ENCODE data around the gene NOL3.

Gene NOL3

DNA sequence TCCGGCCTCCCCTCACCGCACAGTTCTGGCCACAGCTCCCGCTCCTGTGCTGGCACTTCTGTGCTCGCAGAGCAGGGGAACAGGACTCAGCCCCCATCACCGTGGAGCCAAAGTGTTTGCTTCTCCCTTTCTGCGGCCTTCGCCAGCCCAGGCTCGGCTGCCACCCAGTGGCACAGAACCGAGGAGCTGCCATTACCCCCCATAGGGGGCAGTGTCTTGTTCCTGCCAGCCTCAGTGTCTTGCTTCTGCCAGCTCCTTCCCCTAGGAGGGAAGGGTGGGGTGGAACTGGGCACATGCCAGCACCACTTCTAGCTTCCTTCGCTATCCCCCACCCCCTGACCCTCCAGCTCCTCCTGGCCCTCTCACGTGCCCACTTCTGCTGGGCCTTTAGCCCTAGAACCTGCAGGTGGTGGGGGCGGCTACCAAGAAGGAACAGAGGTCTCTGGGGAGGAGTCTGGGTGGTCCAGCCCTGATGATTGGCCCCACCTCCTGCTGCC, 27.9 kb downstream of the NOL3 start:
- no peaks in the 10 kb centered on the region for H3K9me3 ChIP-seq (ENCODE audit: control insufficient read depth in 2 of 2, low read length in 2 of 2)
- H3K9ac ChIP-seq (ENCODE audit: low read length in 2 of 2), result no peak overlapping the region
- no peak overlapping the region for H3K27ac ChIP-seq (ENCODE audit: low read length)
- peaks cover 20% of the 10 kb centered on the region for H3K4me1 ChIP-seq (ENCODE audit: control insufficient read depth, insufficient read depth, low read length)
- H3K27me3 ChIP-seq (ENCODE audit: control insufficient read depth in 1 of 2, insufficient read depth in 2 of 2, low read length in 2 of 2), result no peaks in the 10 kb centered on the region
- H3K36me3 ChIP-seq (ENCODE audit: control insufficient read depth in 2 of 2, insufficient read depth in 2 of 2, low read length in 2 of 2), result peaks cover 40 to 43% of the 10 kb centered on the region in 2 donors
- no peak overlapping the region for H3K4me3 ChIP-seq (ENCODE audit: low read length in 2 of 2)

DNA sequence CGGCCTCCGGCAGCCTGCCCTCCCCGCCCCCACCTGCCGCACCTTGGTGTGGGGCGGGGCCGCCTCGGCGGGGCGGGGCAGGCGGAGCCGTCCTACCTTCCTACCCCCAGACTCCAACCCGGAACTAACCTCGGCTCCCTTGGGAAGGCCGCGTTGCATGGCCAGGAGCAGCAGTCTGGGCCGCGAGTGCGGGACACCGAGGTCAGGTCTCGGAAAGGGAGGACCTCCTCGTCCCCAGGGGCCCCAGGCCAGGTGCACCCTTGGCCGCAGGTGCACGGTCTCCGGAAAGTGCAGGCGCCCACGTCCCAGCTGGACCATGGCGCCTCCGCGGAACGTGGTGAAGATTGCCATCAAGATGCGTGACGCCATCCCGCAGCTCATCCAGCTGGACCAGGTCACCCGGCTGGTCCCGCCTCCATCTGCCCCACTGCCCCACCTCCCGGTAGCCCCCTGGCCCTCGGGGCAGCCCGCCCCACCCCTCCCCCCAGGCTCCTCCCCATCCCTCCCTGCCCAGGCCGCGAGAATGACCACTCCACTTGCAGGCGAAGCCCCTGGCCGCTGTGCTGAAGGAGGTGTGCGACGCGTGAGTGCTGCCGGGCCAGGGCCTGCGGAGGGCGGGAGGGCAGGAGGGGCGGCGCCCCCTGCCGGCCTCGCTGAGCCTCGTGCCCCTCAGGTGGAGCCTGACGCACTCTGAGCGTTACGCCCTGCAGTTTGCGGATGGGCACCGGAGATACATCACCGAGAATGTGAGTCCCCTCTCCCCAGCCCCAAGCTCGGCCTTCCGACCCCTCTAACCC, 28.9 kb downstream of the NOL3 start, which contains the start of gene ELMO3:
Gene ELMO3 (plus strand): TSS at position 121 of the 797 bp plus-strand sequence. CDS start 196 bp downstream, at position 317.
- peaks cover 35 to 40% of the 10 kb centered on the region in 2 donors for H3K36me3 ChIP-seq (ENCODE audit: control insufficient read depth in 2 of 2, insufficient read depth in 2 of 2, low read length in 2 of 2)
- H3K27me3 ChIP-seq (ENCODE audit: control insufficient read depth in 1 of 2, insufficient read depth in 2 of 2, low read length in 2 of 2), result no peaks in the 10 kb centered on the region
- H3K9ac ChIP-seq (ENCODE audit: low read length in 2 of 2), result no peak within 1 kb of the TSS
- H3K9me3 ChIP-seq (ENCODE audit: control insufficient read depth in 2 of 2, low read length in 2 of 2), result no peaks in the 10 kb centered on the region
- H3K4me3 ChIP-seq (ENCODE audit: low read length in 2 of 2), result no peak within 1 kb of the TSS
- H3K4me1 ChIP-seq (ENCODE audit: control insufficient read depth, insufficient read depth, low read length), result peaks cover 14% of the 10 kb centered on the region
- H3K27ac ChIP-seq (ENCODE audit: low read length), result no peak within 1 kb of the TSS

GRCh38 chr16:67199808-67200198, 29.5 kb downstream of the NOL3 start:
- Histone ChIP-seq H3K4me1 (ENCODE audit: control insufficient read depth, insufficient read depth, low read length) (peaks cover 9% of the 10 kb centered on the region), H3K9ac (ENCODE audit: low read length in 2 of 2) (no peak overlapping the region), H3K27ac (ENCODE audit: low read length) (no peak overlapping the region), H3K9me3 (ENCODE audit: control insufficient read depth in 2 of 2, low read length in 2 of 2) (no peaks in the 10 kb centered on the region), H3K36me3 (ENCODE audit: control insufficient read depth in 2 of 2, insufficient read depth in 2 of 2, low read length in 2 of 2) (peaks cover 30 to 35% of the 10 kb centered on the region in 2 donors), H3K27me3 (ENCODE audit: control insufficient read depth in 1 of 2, insufficient read depth in 2 of 2, low read length in 2 of 2) (no peaks in the 10 kb centered on the region), H3K4me3 (ENCODE audit: low read length in 2 of 2) (no peak overlapping the region)

GRCh38 chr16:67200491-67200890, 30.2 kb downstream of the NOL3 start:
- Histone ChIP-seq H3K9ac (ENCODE audit: low read length in 2 of 2) (no peak overlapping the region), H3K36me3 (ENCODE audit: control insufficient read depth in 2 of 2, insufficient read depth in 2 of 2, low read length in 2 of 2) (peaks cover 24 to 28% of the 10 kb centered on the region in 2 donors), H3K27ac (ENCODE audit: low read length) (no peak overlapping the region), H3K4me1 (ENCODE audit: control insufficient read depth, insufficient read depth, low read length) (peaks cover 9% of the 10 kb centered on the region), H3K27me3 (ENCODE audit: control insufficient read depth in 1 of 2, insufficient read depth in 2 of 2, low read length in 2 of 2) (no peaks in the 10 kb centered on the region), H3K4me3 (ENCODE audit: low read length in 2 of 2) (no peak overlapping the region), H3K9me3 (ENCODE audit: control insufficient read depth in 2 of 2, low read length in 2 of 2) (no peaks in the 10 kb centered on the region)

GRCh38 chr16:67201411-67202345, 31.3 kb downstream of the NOL3 start:
- no peak overlapping the region for H3K4me3 ChIP-seq (ENCODE audit: low read length in 2 of 2)
- H3K9me3 ChIP-seq (ENCODE audit: control insufficient read depth in 2 of 2, low read length in 2 of 2), result no peaks in the 10 kb centered on the region
- H3K9ac ChIP-seq (ENCODE audit: low read length in 2 of 2), result no peak overlapping the region
- peaks cover 9% of the 10 kb centered on the region for H3K4me1 ChIP-seq (ENCODE audit: control insufficient read depth, insufficient read depth, low read length)
- H3K27ac ChIP-seq (ENCODE audit: low read length), result no peak overlapping the region
- peaks cover 16 to 17% of the 10 kb centered on the region in 2 donors for H3K36me3 ChIP-seq (ENCODE audit: control insufficient read depth in 2 of 2, insufficient read depth in 2 of 2, low read length in 2 of 2)
- H3K27me3 ChIP-seq (ENCODE audit: control insufficient read depth in 1 of 2, insufficient read depth in 2 of 2, low read length in 2 of 2), result no peaks in the 10 kb centered on the region

DNA sequence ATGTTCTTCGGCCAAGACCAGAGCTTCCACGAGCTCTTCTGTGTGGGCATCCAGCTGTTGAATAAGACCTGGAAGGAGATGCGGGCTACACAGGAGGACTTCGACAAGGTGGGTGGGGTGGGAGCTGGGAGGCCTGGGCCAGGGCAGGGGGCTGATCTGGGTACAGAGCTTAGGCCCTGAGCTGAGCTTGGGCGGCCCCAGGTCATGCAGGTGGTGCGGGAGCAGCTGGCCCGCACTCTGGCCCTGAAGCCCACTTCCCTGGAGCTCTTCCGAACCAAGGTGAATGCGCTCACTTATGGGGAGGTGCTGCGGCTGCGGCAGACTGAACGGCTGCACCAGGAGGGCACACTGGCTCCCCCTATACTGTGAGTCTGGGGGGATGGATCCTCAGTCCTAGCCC, 32.1 kb downstream of the NOL3 start:
- Histone ChIP-seq H3K4me3 (ENCODE audit: low read length in 2 of 2) (no peak overlapping the region), H3K9me3 (ENCODE audit: control insufficient read depth in 2 of 2, low read length in 2 of 2) (no peaks in the 10 kb centered on the region), H3K4me1 (ENCODE audit: control insufficient read depth, insufficient read depth, low read length) (peaks cover 9% of the 10 kb centered on the region), H3K9ac (ENCODE audit: low read length in 2 of 2) (no peak overlapping the region), H3K27ac (ENCODE audit: low read length) (no peak overlapping the region), H3K27me3 (ENCODE audit: control insufficient read depth in 1 of 2, insufficient read depth in 2 of 2, low read length in 2 of 2) (no peaks in the 10 kb centered on the region), H3K36me3 (ENCODE audit: control insufficient read depth in 2 of 2, insufficient read depth in 2 of 2, low read length in 2 of 2) (peaks cover 9% of the 10 kb centered on the region in 2 donors)

DNA sequence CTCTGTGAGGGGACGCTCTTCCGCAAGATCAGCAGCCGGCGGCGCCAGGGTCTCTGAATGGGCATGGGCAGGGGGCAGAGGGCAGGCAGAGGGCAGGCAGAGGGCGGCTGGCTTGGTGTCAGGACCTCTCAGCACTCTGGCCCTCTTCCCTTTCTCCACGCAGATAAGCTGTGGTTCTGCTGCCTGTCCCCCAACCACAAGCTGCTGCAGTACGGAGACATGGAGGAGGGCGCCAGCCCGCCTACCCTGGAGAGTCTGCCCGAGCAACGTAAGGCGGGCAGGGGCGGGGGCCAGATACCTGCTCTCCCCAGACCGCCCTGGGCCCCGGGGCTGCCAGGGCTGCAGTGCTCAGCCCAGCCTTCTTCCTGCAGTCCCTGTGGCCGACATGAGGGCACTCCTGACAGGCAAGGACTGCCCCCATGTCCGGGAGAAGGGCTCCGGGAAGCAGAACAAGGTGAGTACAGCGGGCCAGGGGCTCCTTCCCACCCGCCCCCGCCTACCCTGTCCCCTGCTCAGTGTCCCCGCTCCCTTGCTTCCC, 32.7 kb downstream of the NOL3 start:
- peaks cover 8% of the 10 kb centered on the region for H3K4me1 ChIP-seq (ENCODE audit: control insufficient read depth, insufficient read depth, low read length)
- no peak overlapping the region for H3K27ac ChIP-seq (ENCODE audit: low read length)

GRCh38 chr16:67204076-67204475, 33.7 kb downstream of the NOL3 start:
- no peaks in the 10 kb centered on the region for H3K9me3 ChIP-seq (ENCODE audit: control insufficient read depth in 2 of 2, low read length in 2 of 2)
- H3K4me1 ChIP-seq (ENCODE audit: control insufficient read depth, insufficient read depth, low read length), result peaks cover under 1% of the 10 kb centered on the region
- H3K4me3 ChIP-seq (ENCODE audit: low read length in 2 of 2), result no peak overlapping the region
- no peaks in the 10 kb centered on the region for H3K27me3 ChIP-seq (ENCODE audit: control insufficient read depth in 1 of 2, insufficient read depth in 2 of 2, low read length in 2 of 2)
- H3K36me3 ChIP-seq (ENCODE audit: control insufficient read depth in 2 of 2, insufficient read depth in 2 of 2, low read length in 2 of 2), result peaks cover 0 to 6% of the 10 kb centered on the region in 2 donors
- no peak overlapping the region for H3K27ac ChIP-seq (ENCODE audit: low read length)
- H3K9ac ChIP-seq (ENCODE audit: low read length in 2 of 2), result no peak overlapping the region

More for the DNA sequence above, 32.7 kb downstream of the NOL3 start:
- Histone ChIP-seq H3K4me3 (ENCODE audit: low read length in 2 of 2) (no peak overlapping the region), H3K9me3 (ENCODE audit: control insufficient read depth in 2 of 2, low read length in 2 of 2) (no peaks in the 10 kb centered on the region), H3K27me3 (ENCODE audit: control insufficient read depth in 1 of 2, insufficient read depth in 2 of 2, low read length in 2 of 2) (no peaks in the 10 kb centered on the region), H3K36me3 (ENCODE audit: control insufficient read depth in 2 of 2, insufficient read depth in 2 of 2, low read length in 2 of 2) (peaks cover 3 to 6% of the 10 kb centered on the region in 2 donors), H3K9ac (ENCODE audit: low read length in 2 of 2) (no peak overlapping the region)

DNA sequence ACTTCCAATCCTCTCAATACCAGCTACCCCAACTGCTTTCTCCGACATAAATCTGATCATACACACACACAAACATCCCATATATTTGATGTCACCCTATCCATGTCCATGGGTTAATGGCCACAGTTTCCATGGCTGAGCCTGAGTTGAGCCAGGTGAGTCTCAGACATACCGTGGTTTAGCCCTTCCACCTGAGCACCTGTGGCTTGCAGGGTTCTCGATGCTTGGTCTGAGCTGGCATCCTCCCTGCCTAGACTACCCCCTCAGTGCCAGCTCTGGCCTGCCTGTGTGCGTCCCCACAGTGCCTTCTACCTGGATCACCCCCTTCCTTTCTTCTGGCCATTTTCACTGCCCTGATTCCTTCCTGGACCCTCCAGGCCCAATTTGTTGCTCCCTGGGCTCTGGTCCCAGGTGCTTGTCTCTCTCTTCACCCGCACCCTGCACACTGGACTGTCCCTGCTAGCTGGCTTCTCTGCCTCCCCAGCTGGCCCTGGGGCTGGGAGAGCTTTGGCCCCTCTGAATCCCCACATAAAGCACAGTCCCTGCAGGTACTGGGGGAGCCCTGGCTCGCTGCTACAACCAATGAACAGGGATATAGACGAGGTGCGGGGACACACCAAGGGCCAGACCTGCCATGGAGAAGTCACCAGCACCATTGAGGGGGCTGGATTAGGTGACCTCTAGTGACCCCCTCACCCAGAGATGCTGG, 35.9 kb downstream of the NOL3 start:
- peaks cover 0 to 6% of the 10 kb centered on the region in 2 donors for H3K36me3 ChIP-seq (ENCODE audit: control insufficient read depth in 2 of 2, insufficient read depth in 2 of 2, low read length in 2 of 2)
- H3K27me3 ChIP-seq (ENCODE audit: control insufficient read depth in 1 of 2, insufficient read depth in 2 of 2, low read length in 2 of 2), result no peaks in the 10 kb centered on the region
- no peak overlapping the region for H3K4me3 ChIP-seq (ENCODE audit: low read length in 2 of 2)
- H3K27ac ChIP-seq (ENCODE audit: low read length), result no peak overlapping the region
- H3K9ac ChIP-seq (ENCODE audit: low read length in 2 of 2), result no peak overlapping the region
- no peaks in the 10 kb centered on the region for H3K4me1 ChIP-seq (ENCODE audit: control insufficient read depth, insufficient read depth, low read length)
- H3K9me3 ChIP-seq (ENCODE audit: control insufficient read depth in 2 of 2, low read length in 2 of 2), result no peaks in the 10 kb centered on the region

DNA sequence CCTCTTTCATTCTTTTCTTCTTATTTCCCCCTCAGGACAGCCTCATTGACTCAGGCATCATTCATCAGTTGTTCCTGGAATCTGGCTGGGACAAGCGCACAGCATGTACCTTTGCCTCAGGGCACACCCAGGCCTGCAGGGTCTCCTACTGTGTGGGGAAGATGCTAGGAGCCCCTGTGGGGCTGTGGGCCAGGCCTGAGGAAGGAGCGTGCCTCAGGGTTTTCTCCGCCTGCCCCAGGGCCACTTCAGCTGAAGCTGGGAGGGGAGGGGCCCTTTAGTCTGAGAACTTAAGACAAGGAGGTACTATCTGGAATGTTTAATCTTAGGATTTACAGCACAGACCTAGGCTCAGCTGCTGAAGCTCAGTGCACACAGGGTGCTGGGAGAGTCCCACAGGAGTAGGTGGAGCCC, 36.5 kb downstream of the NOL3 start:
- H3K4me1 ChIP-seq (ENCODE audit: control insufficient read depth, insufficient read depth, low read length), result no peaks in the 10 kb centered on the region
- peaks cover 0 to 8% of the 10 kb centered on the region in 2 donors for H3K36me3 ChIP-seq (ENCODE audit: control insufficient read depth in 2 of 2, insufficient read depth in 2 of 2, low read length in 2 of 2)
- H3K4me3 ChIP-seq (ENCODE audit: low read length in 2 of 2), result no peak overlapping the region
- no peak overlapping the region for H3K9ac ChIP-seq (ENCODE audit: low read length in 2 of 2)
- no peaks in the 10 kb centered on the region for H3K9me3 ChIP-seq (ENCODE audit: control insufficient read depth in 2 of 2, low read length in 2 of 2)
- H3K27me3 ChIP-seq (ENCODE audit: control insufficient read depth in 1 of 2, insufficient read depth in 2 of 2, low read length in 2 of 2), result no peaks in the 10 kb centered on the region
- no peak overlapping the region for H3K27ac ChIP-seq (ENCODE audit: low read length)

Data from stomach smooth muscle (tissue), 2 donors.